Lung (tissue), 12 donors: Measurements from ENCODE around the gene LTBP4. TPM values are rescaled to one million over a fixed set of nuclear protein-coding genes. Genes with fewer than 3 reads are reported as not detected.

Experiments used
- ATAC-seq: fragments of 200-7000 bp; cut with Tn5 transposase; one replicate; pipeline ENCODE4 v1.9.1; 2020; ENCODE audit warnings: moderate number of reproducible peaks; ENCODE audit not compliant: insufficient read depth, low FRiP score
- DNase-seq, 3 donors: peaks; one replicate each; pipeline ENCODE4 v3.0.0-alpha.2; 2013 to 2017
- H3K27ac ChIP-seq, 2 donors: one replicate each; pipeline ENCODE4 v1.5.1; 2013; ENCODE audit warnings: mild to moderate bottlenecking in 2 of 2, moderate library complexity in 2 of 2, control low read depth in 1 of 2, inconsistent platforms in 1 of 2, low read depth in 1 of 2, low read length in 1 of 2
- H3K27me3 ChIP-seq, 3 donors: one replicate each; pipeline ENCODE4 v1.5.1; 2013; ENCODE audit warnings: low read length in 2 of 3; ENCODE audit not compliant: control insufficient read depth in 3 of 3, insufficient read depth in 3 of 3
- H3K36me3 ChIP-seq, 4 donors: one replicate each; pipeline ENCODE4 v1.5.1; 2013; ENCODE audit warnings: low read length in 4 of 4, mild to moderate bottlenecking in 1 of 4, moderate library complexity in 1 of 4; ENCODE audit not compliant: control insufficient read depth in 4 of 4, insufficient read depth in 4 of 4
- H3K4me1 ChIP-seq, 5 donors: one replicate each; pipeline ENCODE4 v1.5.1; 2013; ENCODE audit warnings: low read length in 5 of 5, mild to moderate bottlenecking in 2 of 5, moderate library complexity in 1 of 5; ENCODE audit not compliant: control insufficient read depth in 5 of 5, insufficient read depth in 5 of 5
- H3K4me3 ChIP-seq: one replicate; pipeline ENCODE4 v1.5.1; 2013; ENCODE audit warnings: mild to moderate bottlenecking, control low read depth, moderate library complexity
- H3K9ac ChIP-seq, 2 donors: one replicate each; pipeline ENCODE4 v1.5.1; 2013; ENCODE audit warnings: low read length in 2 of 2, control low read depth in 1 of 2; ENCODE audit not compliant: insufficient read depth in 1 of 2
- H3K9me3 ChIP-seq, 4 donors: one replicate each; pipeline ENCODE4 v1.5.1; 2013; ENCODE audit warnings: low read length in 3 of 4, mild to moderate bottlenecking in 1 of 4, moderate library complexity in 1 of 4; ENCODE audit not compliant: control insufficient read depth in 4 of 4, insufficient read depth in 3 of 4
- WGBS, 2 donors: extraction: QIAGEN DNeasy Blood & Tissue Kit; methylation state at CpG; one replicate each; pipeline ENCODE4 v1.1.7; 2013; 5-methylcytosine and 5-hydroxymethylcytosine counted together
- polyA plus RNA-seq, 2 donors: library from polyadenylated mRNA; stranded (reverse); fragments of 200-250 nt; gene quantifications; one replicate each; pipeline ENCODE4 v1.2.1, GENCODE V29; 2013
- total RNA-seq, 2 donors: library from RNA; depleted of rRNA in 1 of 2; stranded (reverse); fragments of >200 nt in 1 of 2; gene quantifications; one replicate each; pipeline ENCODE4 v1.2.1, GENCODE V29; 2014 to 2021
- TF ChIP-seq, protein P1 (sequence below): IDR thresholded peaks from 2 replicates; pipeline ENCODE4 v1.5.1; 2012; ENCODE audit warnings: mild to moderate bottlenecking; ENCODE audit errors: control extremely low read depth, extremely low read depth
- donor health status: control.
- donor health status: control.
- donor health status: Bipolar disorder and iron deficiency.
- donor health status: healthy.
- donor health status: DM: yes; HTN: yes; CAD: no.

The LTBP4 gene
- total and polyA plus RNA-seq, 4 donors: 73.0 to 290 (median 151) TPM

DNA sequence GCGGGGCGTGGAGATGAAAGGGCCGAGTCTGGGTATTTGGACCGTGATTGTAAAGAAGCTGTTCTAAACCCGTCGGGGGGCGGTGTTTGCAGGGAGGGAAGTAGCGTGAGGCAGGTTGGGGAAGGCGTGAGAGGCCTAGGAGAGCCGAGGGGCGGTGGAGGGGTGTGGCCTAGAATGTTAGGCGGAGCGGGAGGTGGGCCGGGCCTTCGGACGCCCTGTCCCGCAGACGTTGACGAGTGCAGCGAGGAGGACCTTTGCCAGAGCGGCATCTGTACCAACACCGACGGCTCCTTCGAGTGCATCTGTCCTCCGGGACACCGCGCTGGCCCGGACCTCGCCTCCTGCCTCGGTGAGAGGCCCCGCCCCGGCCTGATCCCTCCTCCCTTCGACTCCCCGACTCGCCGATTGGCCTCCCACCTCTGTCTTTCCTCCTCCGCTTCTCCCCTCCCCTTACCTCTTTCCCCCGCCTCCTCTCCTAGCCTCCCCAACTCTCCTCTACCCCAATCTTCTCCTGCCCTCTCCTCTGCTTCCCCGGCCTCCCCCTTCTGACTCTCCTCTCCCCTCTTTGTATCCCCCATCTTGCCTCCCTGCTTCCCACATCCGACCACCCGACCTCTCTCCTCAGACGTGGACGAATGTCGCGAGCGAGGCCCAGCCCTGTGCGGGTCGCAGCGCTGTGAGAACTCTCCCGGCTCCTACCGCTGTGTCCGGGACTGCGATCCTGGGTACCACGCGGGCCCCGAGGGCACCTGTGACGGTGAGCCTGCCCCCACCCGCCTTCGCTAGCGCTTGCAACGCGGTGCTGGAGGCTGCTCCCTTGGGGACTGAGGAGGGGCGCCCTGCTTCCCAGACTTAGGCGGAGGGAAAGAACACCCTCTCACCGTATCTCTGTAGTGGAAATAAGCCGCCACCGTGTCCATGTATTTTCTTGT is 12.8 kb downstream of the LTBP4 start:
- peak; percentile 48 for ATAC-seq
- Histone ChIP-seq H3K4me3 (peak overlapping the region; percentile 35), H3K27me3 (no peaks in the 10 kb centered on the region), H3K27ac (peak overlapping the region; percentile 81 to 88), H3K4me1 (peaks cover 0 to 40% (median 12%) of the 10 kb centered on the region in 5 donors), H3K9me3 (no peaks in the 10 kb centered on the region), H3K9ac (no peak overlapping the region), H3K36me3 (peaks cover 0 to 29% (median 13%) of the 10 kb centered on the region in 4 donors)
- TF ChIP-seq, protein P1, sequence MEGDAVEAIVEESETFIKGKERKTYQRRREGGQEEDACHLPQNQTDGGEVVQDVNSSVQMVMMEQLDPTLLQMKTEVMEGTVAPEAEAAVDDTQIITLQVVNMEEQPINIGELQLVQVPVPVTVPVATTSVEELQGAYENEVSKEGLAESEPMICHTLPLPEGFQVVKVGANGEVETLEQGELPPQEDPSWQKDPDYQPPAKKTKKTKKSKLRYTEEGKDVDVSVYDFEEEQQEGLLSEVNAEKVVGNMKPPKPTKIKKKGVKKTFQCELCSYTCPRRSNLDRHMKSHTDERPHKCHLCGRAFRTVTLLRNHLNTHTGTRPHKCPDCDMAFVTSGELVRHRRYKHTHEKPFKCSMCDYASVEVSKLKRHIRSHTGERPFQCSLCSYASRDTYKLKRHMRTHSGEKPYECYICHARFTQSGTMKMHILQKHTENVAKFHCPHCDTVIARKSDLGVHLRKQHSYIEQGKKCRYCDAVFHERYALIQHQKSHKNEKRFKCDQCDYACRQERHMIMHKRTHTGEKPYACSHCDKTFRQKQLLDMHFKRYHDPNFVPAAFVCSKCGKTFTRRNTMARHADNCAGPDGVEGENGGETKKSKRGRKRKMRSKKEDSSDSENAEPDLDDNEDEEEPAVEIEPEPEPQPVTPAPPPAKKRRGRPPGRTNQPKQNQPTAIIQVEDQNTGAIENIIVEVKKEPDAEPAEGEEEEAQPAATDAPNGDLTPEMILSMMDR: no peak
- WGBS, 2 donors: 11 to 15% methylated on average over 51 to 67 of the region's 67 CpGs
- peak; percentile 76 to 78 (median 77) for DNase-seq

DNA sequence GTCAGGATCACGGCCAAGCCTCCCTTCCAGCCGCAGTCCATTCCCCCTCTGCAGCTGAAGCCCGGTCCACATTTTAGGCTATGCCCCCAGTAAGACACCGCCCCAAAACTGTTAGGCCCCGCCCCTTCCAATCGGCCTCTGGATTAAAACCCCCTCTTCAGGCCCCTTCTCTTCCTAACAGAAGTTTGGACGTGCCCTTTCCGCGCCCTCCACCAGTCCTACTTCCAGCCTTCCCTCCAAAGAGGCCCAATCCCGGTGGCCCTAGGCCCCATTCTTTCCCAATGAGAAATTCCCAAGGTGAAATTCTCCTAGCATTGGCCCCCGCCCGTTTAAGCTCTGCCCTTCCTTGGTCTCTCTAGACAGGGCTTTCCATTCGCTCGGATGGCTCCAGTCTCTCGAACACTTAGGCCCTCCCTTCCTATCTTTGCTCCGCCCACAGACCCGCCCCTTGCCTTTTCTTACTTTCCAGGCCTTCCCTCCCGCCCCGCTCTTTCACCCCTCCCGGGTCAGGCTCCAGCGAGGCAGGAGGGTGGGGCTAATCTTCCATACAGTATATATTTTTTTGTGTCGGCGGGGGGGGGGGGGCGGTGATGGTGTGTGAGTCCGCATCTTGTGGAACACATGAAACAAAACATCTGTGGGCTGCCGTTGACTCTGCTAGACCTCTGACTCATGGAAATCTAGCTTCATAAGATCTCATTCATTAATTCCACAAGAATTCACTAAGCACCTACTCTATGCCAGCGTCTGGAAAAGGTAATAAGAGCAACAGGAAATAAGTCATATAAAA is 13.6 kb downstream of the LTBP4 start:
- Histone ChIP-seq H3K4me3 (no peak overlapping the region), H3K27ac (peak overlapping the region; percentile 81 to 88), H3K9ac (no peak overlapping the region)

DNA sequence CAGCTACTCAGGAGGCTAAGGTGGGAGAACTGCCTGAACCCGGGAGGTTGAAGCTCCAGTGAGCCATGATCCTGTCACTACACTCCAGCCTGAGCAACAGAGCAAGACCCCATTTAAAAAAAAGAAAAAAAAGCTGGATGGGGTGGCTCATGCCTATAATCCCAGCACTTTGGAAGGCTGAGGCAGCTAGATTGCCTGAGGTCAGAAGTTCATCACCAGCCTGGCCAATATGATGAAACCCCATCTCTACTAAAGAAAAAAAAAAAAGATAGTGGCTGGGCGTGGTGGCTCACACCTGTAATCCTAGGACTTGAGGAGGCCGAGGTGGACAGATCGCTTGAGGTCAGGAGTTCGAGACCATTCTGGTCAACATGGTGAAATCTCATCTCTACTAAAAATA is 15.0 kb downstream of the LTBP4 start:
- Histone ChIP-seq H3K27me3 (no peaks in the 10 kb centered on the region), H3K4me3 (no peak overlapping the region), H3K4me1 (peaks cover 0 to 22% (median 10%) of the 10 kb centered on the region in 5 donors), H3K9ac (no peak overlapping the region), H3K36me3 (peaks cover 0 to 30% (median 19%) of the 10 kb centered on the region in 4 donors), H3K9me3 (no peaks in the 10 kb centered on the region), H3K27ac (peak overlapping the region in 1 of 2 donors; percentile 22)
- ATAC-seq (no peak), DNase-seq (no peak)
- 87 to 96% methylated on average over 5 of the region's 5 CpGs for WGBS, 2 donors
- TF ChIP-seq, protein P1: no peak

More for the DNA sequence above, 13.6 kb downstream of the LTBP4 start:
- H3K36me3 ChIP-seq: peaks cover 0 to 32% (median 19%) of the 10 kb centered on the region in 4 donors
- ATAC-seq (peak; percentile 23), DNase-seq (peak; percentile 90 to 94 (median 90))
- H3K9me3 ChIP-seq: no peaks in the 10 kb centered on the region
- TF ChIP-seq, protein P1: no peak
- WGBS, 2 donors: 11 to 19% methylated on average over 25 to 27 of the region's 27 CpGs
- H3K4me1 ChIP-seq: peaks cover 0 to 33% (median 12%) of the 10 kb centered on the region in 5 donors
- no peaks in the 10 kb centered on the region for H3K27me3 ChIP-seq
